Stimulated activated CD8-positive, alpha-beta memory T cell treated with anti-CD3 and anti-CD28 coated beads, Interleukin-12 subunit alpha, Interleukin-12 subunit beta, amount 100 ng/mL, for 1 hour (primary cell): Measurements from ENCODE around the gene UVRAG.

Experiments
- DNase-seq: peaks from one replicate; pipeline ENCODE4 v3.0.0-alpha.2; 2020; ENCODE audit warnings: low read depth

The UVRAG gene

DNA sequence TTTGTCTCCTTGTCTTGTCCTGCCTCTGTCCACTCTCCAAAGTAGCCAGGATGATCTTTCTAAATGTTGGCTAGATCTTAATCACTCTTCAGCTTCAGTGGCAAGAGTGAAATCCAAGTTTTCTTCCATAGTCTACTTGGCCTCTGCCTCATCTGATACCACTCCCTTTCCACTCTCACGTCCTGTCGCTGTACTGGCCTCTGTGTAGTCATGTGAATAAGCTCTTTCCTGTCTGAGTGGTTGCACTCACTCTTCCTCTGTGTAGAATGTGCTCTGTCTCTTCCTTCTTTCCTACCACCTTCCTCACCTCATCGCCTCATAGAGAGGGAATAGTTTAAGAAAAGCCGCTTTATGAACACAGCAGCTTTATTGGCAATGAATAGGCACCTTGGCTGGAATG is 304.8 kb downstream of the UVRAG start:
- DNase-seq, result no peak

- no peak for DNase-seq
These were observed 305.6 kb downstream of the UVRAG start for GRCh38 chr11:76120513-76121101.

GRCh38 chr11:76123248-76123647 is 308.2 kb downstream of the UVRAG start:
- no peak for DNase-seq

GRCh38 chr11:76124905-76125770 is 310.1 kb downstream of the UVRAG start:
- DNase-seq, result no peak

DNA sequence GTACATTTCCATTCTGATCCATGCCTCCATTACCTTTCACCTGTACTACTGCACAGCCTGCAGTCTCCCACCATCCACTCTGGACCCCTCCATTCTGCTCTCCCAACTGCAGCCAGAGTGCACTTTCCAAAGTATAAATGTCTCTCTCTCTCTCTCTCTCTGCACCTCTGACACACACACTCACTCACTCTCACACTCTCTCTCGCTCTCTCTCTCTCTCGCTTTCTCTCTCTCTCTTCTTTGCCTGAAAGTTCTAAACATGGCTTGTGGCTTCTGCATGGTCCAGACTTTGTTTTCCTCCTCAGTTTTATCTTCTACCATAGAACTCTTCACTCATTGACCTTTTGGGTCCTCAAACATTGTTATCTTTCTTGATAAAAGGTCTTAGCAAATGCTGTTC is 314.7 kb downstream of the UVRAG start:
- DNase-seq, result no peak

DNA sequence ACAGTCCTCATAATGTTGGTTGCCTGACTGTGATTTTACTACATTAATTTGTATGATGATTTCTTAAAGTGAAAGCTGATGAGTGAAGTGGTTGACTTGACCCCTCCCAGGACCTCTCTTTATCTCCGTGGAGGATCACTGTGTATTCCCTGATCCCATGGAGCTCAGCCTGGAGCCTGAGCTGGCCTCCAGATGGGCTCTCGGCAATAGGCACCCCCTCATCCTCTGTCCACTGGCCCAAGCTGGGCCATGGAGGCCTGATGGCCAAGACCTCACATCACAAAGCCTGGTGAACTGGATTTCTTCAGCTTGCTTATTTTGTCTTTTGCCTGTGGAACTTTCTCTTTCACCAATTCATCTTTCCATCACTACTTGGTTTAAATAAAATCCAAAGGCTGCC is 316.1 kb downstream of the UVRAG start:
- DNase-seq, result no peak

DNA sequence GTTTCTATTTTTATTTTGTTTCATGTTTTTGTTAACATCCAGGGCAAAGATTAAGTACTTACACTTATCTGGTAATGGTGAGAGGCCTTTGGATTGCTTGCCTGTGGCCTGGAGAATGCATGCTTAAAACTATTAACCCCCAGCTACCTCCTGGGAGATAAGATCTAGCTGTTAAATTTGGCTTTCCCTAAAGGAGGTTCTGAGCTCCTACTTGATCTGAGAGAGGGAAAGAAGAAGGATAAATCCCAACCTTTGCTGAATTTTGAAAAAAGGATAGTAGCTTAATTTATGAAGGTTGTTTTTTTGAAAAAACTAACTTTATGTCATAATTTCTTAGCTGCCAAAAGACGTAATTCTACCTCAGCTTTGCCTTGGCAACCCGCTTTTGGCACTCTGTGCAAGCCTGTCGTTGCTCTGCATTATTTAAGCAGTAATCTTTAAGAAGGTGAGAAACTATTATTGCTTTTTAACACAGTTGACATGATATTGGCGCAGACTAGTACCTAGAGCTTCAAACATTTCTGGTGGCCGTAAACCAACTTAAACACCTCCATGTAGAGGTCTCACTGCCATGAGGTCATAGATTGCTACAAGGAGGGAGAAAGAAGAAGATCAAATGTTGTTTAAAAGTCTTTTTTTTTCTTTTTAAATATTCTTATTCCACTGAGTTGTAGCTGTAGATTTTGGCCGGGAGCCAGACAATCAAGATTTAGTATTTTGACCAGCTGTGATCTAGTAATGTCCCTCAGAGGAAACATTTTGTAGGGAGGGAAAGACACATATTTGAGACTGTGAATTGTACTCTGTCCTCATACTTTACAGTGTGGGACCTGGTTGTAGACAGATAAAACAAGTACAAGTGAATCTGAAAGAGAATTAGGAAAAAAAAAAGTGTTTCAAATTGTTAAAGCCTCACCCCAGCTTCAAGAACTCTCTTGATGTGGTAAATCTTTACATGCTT is 316.9 kb downstream of the UVRAG start:
- DNase-seq, result no peak

DNA sequence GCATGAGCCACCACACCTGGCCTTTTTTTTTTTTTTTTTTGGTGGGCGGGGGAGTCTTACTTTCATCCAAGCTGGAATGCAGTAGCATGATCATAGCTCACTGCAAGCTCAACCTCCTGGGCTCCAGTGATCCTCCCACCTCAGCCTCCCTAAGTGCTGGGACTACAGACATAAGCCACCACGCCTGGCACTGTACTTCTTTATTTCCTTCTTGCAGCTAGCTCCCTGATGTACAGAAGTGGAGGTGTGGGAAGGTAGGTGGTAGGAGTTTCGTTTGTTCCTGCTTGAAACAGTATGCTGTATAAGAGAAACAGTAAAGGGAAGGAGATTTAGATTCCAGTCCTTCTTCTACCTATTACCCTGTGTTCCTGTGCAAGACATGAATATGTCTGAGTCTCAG is 319.2 kb downstream of the UVRAG start:
- DNase-seq, result no peak

DNA sequence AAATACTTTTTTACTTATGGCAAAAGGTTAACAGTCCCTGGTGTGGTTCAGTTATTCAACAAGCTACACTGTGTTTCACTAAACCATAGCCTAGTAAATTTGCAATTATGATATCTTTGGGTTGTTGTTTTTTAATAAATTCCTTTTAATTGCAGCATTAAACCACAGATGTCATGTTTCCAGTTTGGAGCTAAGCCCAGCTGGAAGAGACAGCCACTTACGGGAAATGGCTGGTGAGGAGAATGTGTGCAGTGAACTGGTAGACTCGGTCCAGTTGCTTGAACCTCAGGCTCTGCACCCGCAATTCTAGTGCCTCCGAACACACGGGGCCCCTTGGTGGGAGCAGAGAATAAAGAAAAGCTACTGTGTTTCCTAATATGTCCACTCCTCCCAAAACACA is 320.5 kb downstream of the UVRAG start:
- DNase-seq, result no peak

DNA sequence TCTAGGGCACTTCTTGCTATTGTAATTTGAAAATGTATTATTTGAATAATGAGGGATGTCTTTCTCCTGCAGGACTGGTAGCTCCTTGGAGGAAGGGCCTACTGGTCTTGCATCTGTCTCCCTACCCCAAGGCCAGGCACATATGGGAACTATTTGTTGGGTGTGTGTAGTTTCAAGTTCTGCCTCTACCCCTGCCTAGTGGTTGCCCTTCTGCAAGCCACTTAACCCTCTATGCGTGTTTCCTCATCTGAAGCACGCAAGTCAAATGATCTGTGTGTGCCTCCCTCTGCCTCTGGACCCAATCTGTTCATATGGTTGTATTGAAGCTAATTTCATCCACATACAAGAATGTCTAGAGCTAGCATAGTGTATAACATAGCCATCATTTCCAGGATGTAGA is 324.3 kb downstream of the UVRAG start:
- DNase-seq, result no peak

- DNase-seq, result no peak
These were observed 326.0 kb downstream of the UVRAG start for GRCh38 chr11:76140912-76141574.

GRCh38 chr11:76141901-76142588 is 327.0 kb downstream of the UVRAG start:
- no peak for DNase-seq

- DNase-seq, result no peak
These were observed 328.3 kb downstream of the UVRAG start for GRCh38 chr11:76143274-76143673.

- no peak for DNase-seq
These were observed 332.2 kb downstream of the UVRAG start for GRCh38 chr11:76147106-76147740.

GRCh38 chr11:76148231-76148630 is 333.2 kb downstream of the UVRAG start:
- DNase-seq, result no peak

- DNase-seq, result no peak
These were observed 334.1 kb downstream of the UVRAG start for GRCh38 chr11:76148941-76149613.

GRCh38 chr11:76149713-76150112 is 334.7 kb downstream of the UVRAG start:
- no peak for DNase-seq

GRCh38 chr11:76150141-76150540 is 335.1 kb downstream of the UVRAG start:
- DNase-seq, result no peak

GRCh38 chr11:76151556-76152085 is 336.6 kb downstream of the UVRAG start:
- no peak for DNase-seq

- peak; percentile 73 for DNase-seq
These were observed 337.2 kb downstream of the UVRAG start for GRCh38 chr11:76152086-76152681.
